Body of pancreas (tissue), 4 donors: ENCODE data around the gene RFTN1. TPM values are rescaled to one million over a fixed set of nuclear protein-coding genes. Genes with fewer than 3 reads are reported as not detected.

Source experiments
- ATAC-seq: fragments of 150-250 bp; one replicate; pipeline ENCODE4 v1.9.1; 2016
- DNase-seq, 4 donors: peaks; one replicate each; pipeline ENCODE4 v3.0.0-alpha.2; 2019
- H3K27ac ChIP-seq, 4 donors: fragments of 200-600 bp; sonication (generic); 1 replicate in 3 of 4; 2 replicates in 1 of 4; pipeline versions ENCODE4 v1.5.1 to v1.6.1; 2016 to 2019; ENCODE audit warnings: mild to moderate bottlenecking in 1 of 4, mixed read lengths in 1 of 4, moderate library complexity in 1 of 4
- H3K27me3 ChIP-seq, 2 donors: fragments of 200-600 bp; sonication (generic); one replicate each; pipeline ENCODE4 v1.6.0; 2016; ENCODE audit warnings: mild to moderate bottlenecking in 1 of 2
- H3K36me3 ChIP-seq, 2 donors: fragments of 200-600 bp; sonication (generic); replicated peaks in 1 of 2; 2 replicates each; pipeline ENCODE4 v1.5.1; 2016; ENCODE audit warnings: low read depth in 2 of 2; ENCODE audit not compliant: insufficient read depth in 1 of 2
- H3K4me1 ChIP-seq: fragments of 200-600 bp; sonication (generic); one replicate; pipeline ENCODE4 v1.6.0; 2016
- H3K4me3 ChIP-seq, 2 donors: fragments of 200-600 bp; sonication (generic); 1 replicate in 1 of 2; 2 replicates in 1 of 2; pipeline ENCODE4 v1.5.1; 2016 to 2019
- H3K9me3 ChIP-seq, 3 donors: fragments of 200-600 bp; sonication (generic); 1 replicate in 2 of 3; 2 replicates in 1 of 3; pipeline ENCODE4 v1.5.1; 2016
- POLR2A ChIP-seq, 3 donors: fragments of 450-650 bp; IDR thresholded peaks; one replicate each; pipeline ENCODE4 v1.6.1; 2016; ENCODE audit warnings: antibody characterized with exemption in 3 of 3, mild to moderate bottlenecking in 2 of 3
- WGBS, 2 donors: methylation state at CpG; one replicate each; pipeline ENCODE4 v1.1.5; 2017; 5-methylcytosine and 5-hydroxymethylcytosine counted together
- intact Hi-C: fragments of 100-400 bp; cut with DNase I; formaldehyde crosslinking; loops from one replicate; pipeline ENCODE4 v1.15.1; 2023
- total RNA-seq, 2 donors: library from RNA; depleted of rRNA; stranded (reverse); fragments of >200 nt; gene quantifications; one replicate each; pipeline ENCODE4 v1.1.0, GENCODE V29; 2016
- TF ChIP-seq, protein P1 (sequence below), 7 experiments: fragments of 450-650 bp in 4 of 7; fragments of 200-600 bp in 3 of 7; sonication (generic) in 3 of 7; IDR thresholded peaks; one replicate each; pipeline ENCODE4 v1.5.1; 2016 to 2019; ENCODE audit warnings: antibody characterized with exemption in 7 of 7

Gene RFTN1
- total RNA-seq, 2 donors from 2014 or later = 6.5 to 28.0 TPM

DNA sequence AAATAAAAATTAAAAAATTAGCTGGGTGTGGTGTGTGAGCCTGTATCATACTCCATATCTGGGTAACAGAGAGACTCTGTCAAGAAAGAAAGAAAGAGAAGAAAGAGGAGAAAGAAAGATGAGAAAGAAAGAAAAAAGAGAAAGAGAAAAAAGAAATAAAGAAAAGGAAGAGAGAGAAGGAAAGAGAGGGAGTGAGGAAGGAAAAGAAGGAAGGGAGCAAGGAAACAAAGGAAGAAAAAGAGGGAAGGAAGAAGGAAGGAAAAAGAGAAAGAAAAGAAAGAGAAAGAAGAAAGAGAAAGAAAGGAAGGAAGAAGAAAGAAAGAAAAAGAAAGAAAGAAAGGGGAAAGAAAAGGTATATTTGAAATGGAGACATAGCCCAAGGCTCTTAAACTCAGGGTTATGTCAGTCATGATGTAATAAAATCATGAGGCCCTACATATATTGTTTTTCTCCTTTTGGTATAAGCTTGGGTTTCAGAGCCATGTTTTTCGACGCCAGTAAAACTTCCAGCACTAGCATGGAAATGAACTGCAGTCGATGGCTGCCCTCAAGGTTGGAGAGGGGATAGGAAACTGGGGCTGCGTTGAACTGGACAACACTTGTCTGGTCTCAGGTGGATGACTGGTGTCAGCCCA is 38.0 kb upstream of the RFTN1 start:
- ATAC-seq = no peak

DNA sequence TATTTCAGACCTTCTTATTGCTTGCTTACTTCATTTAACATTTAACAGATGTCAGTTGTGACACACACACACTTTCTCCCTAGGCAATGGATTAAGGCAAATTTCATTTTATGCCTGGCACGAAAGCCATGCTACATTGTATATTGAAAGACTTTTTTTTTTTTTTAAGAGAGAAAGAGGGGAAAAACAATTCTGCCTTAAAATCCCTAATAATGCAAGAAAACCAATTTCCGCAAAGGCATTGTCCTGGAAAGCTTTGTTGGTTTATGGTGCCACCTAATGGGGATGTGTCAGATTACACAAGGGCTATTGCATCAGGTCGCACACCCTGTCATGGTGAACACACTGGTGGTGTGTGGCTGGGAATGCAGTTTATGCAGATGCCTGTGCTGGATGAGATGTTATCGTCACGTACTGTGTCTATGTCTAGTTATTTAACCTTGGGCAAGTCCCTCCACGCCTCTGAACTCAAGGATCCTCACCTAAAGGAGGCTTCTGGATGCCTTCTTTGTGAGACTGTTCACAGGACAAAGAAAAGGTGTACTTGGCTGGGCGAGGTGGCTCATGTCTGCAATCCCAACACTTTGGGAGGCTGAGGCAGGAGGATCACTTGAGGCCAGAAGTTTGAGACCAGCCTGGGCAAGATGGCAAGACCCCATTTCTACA is 37.3 kb upstream of the RFTN1 start:
- no peaks in the 10 kb centered on the region for H3K4me1 ChIP-seq
- no peak overlapping the region for H3K27ac ChIP-seq
- DNase-seq = peak; percentile 71 to 81 (median 74)
- WGBS, 2 donors = 15% methylated on average over 7 of the region's 7 CpGs
- no peaks in the 10 kb centered on the region for H3K27me3 ChIP-seq
- no peak overlapping the region for H3K4me3 ChIP-seq
- no peaks in the 10 kb centered on the region for H3K36me3 ChIP-seq
- no peaks in the 10 kb centered on the region for H3K9me3 ChIP-seq
- intact Hi-C loops = loop anchor here (5.0 kb wide), 1 partner anchor 259 kb away; no protein-coding TSS in a partner anchor
- ATAC-seq = peak; percentile 90
- TF ChIP-seq POLR2A (IDR thresholded peaks at IDR 0.05) = no peak
- TF ChIP-seq, protein P1, sequence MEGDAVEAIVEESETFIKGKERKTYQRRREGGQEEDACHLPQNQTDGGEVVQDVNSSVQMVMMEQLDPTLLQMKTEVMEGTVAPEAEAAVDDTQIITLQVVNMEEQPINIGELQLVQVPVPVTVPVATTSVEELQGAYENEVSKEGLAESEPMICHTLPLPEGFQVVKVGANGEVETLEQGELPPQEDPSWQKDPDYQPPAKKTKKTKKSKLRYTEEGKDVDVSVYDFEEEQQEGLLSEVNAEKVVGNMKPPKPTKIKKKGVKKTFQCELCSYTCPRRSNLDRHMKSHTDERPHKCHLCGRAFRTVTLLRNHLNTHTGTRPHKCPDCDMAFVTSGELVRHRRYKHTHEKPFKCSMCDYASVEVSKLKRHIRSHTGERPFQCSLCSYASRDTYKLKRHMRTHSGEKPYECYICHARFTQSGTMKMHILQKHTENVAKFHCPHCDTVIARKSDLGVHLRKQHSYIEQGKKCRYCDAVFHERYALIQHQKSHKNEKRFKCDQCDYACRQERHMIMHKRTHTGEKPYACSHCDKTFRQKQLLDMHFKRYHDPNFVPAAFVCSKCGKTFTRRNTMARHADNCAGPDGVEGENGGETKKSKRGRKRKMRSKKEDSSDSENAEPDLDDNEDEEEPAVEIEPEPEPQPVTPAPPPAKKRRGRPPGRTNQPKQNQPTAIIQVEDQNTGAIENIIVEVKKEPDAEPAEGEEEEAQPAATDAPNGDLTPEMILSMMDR (IDR thresholded peaks at IDR 0.05) = peak; percentile 53 to 93 (median 89)

More for the DNA sequence above, 38.0 kb upstream of the RFTN1 start:
- H3K36me3 ChIP-seq = no peaks in the 10 kb centered on the region
- TF ChIP-seq POLR2A (IDR thresholded peaks at IDR 0.05) = no peak
- TF ChIP-seq, protein P1 (IDR thresholded peaks at IDR 0.05) = no peak
- H3K9me3 ChIP-seq = no peaks in the 10 kb centered on the region
- intact Hi-C loops = loop anchor here (5.0 kb wide), 1 partner anchor 259 kb away; no protein-coding TSS in a partner anchor
- no peak overlapping the region for H3K27ac ChIP-seq
- H3K4me1 ChIP-seq = no peaks in the 10 kb centered on the region
- no peak for DNase-seq
- WGBS, 2 donors = 75 to 84% methylated on average over 4 of the region's 4 CpGs
- no peaks in the 10 kb centered on the region for H3K27me3 ChIP-seq
- H3K4me3 ChIP-seq = no peak overlapping the region

DNA sequence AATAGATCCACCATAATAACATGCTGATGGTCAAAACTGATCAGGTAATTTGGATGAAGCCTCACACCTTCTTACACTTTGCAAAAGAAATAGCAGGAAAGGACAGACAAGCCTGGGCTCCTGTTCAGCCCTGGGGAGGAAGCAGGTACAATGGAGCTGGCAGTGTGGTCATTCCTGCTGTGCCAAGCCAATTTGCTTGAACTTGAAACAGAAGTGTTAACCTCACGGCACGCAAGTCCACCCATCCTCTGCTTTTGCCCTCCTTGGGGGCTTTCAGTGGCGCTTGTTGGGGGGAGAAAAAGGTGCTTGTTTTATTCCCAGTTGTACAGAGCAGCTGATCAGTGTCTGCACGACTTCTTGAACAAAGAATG is 36.8 kb upstream of the RFTN1 start:
- ATAC-seq = peak; percentile 53

DNA sequence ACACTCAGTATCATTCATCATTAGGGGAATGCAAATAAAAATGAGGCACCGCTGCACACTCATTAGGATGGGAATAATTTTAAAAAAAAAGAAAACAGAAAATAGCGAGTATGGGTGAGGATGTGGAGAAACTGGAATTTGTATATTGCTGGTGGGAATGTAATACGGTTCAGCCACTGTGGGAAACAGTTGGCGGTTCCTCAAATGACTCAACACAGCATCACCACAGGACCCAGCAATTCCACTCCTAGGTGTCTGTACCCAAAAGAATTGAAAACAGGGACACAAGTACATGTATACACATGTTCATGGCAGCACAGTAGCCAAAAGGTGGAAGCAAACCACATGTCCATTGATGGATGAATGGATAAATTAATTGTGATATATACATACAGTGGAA is 35.2 kb upstream of the RFTN1 start:
- no peak for ATAC-seq
- WGBS, 2 donors = 78 to 85% methylated on average over 4 of the region's 4 CpGs
- Histone ChIP-seq H3K9me3 (no peaks in the 10 kb centered on the region), H3K4me1 (no peaks in the 10 kb centered on the region), H3K36me3 (no peaks in the 10 kb centered on the region), H3K27ac (no peak overlapping the region), H3K27me3 (no peaks in the 10 kb centered on the region), H3K4me3 (no peak overlapping the region)
- no peak for DNase-seq
- intact Hi-C loops = no loop called here
- TF ChIP-seq POLR2A (IDR thresholded peaks at IDR 0.05) = no peak
- TF ChIP-seq, protein P1 (IDR thresholded peaks at IDR 0.05) = no peak

More for the DNA sequence above, 36.8 kb upstream of the RFTN1 start:
- Histone ChIP-seq H3K9me3 (no peaks in the 10 kb centered on the region), H3K27me3 (no peaks in the 10 kb centered on the region), H3K4me3 (no peak overlapping the region), H3K4me1 (no peaks in the 10 kb centered on the region), H3K27ac (no peak overlapping the region), H3K36me3 (no peaks in the 10 kb centered on the region)
- intact Hi-C loops = loop anchor here (5.0 kb wide), 1 partner anchor 258 kb away; no protein-coding TSS in a partner anchor
- TF ChIP-seq POLR2A (IDR thresholded peaks at IDR 0.05) = no peak
- peak in 2 of 4 donors; percentile 24 to 34 for DNase-seq
- WGBS, 2 donors = 32 to 40% methylated on average over 4 of the region's 4 CpGs

DNA sequence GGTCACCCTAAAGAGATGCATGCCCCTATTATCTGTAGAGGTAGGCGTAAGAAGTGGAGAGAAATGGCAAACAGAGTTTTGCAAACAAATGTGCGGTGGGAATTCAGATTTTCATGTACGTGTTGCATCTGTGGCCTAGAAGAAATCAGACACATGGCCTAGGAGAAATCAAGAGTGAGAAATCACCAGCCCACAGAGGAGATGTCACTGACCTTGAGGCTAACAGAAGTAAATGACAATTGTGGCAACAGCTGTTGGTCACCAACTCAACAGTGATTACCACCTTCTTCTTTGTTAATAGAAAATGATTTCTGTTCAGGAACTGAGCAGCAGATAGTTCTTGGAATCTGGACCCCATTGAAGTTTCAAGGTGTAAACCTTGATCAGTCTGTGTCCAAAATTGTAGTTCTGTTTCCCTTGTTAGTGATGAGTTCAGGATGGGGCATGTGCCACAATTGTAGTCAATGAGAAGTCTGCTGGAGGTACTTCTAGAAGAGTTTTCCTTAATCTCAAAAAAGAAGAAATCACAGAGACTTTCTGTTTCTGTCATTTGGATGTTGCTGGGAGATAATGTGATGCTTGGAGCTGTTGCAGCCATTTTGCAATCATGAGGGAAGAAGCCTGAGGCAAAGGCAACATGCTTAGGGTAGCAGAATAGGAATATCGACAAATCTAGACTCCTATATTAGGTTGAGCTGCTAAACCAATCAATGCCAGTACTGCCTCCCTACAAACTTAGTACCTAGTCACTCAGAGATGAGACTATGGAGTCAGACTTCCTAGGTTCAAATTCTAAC is 34.3 kb upstream of the RFTN1 start:
- intact Hi-C loops = no loop called here
- Histone ChIP-seq H3K36me3 (no peaks in the 10 kb centered on the region), H3K27ac (no peak overlapping the region), H3K4me3 (no peak overlapping the region), H3K27me3 (no peaks in the 10 kb centered on the region), H3K4me1 (no peaks in the 10 kb centered on the region), H3K9me3 (no peaks in the 10 kb centered on the region)
- ATAC-seq (no peak), DNase-seq (no peak)
- TF ChIP-seq POLR2A (IDR thresholded peaks at IDR 0.05) = no peak
- TF ChIP-seq, protein P1 (IDR thresholded peaks at IDR 0.05) = no peak
- 76 to 80% methylated on average over 4 of the region's 4 CpGs for WGBS, 2 donors
